Stimulated activated CD8-positive, alpha-beta memory T cell treated with anti-CD3 and anti-CD28 coated beads, Interleukin-7, amount 100 ng/mL, for 4 hours (primary cell): ENCODE measurements around the gene CFDP1.

Source experiments
- DNase-seq, 2 donors: peaks; one replicate each; pipeline ENCODE4 v3.0.0-alpha.2; 2020; ENCODE audit warnings: low read depth in 2 of 2

Gene CFDP1

GRCh38 chr16:75319513-75320411, 113.5 kb downstream of the CFDP1 start:
- DNase-seq, result no peak

- no peak for DNase-seq
Observed at GRCh38 chr16:75318737-75319136, 114.6 kb downstream of the CFDP1 start.

- DNase-seq, result no peak
Observed at GRCh38 chr16:75317532-75317931, 115.8 kb downstream of the CFDP1 start.

DNA sequence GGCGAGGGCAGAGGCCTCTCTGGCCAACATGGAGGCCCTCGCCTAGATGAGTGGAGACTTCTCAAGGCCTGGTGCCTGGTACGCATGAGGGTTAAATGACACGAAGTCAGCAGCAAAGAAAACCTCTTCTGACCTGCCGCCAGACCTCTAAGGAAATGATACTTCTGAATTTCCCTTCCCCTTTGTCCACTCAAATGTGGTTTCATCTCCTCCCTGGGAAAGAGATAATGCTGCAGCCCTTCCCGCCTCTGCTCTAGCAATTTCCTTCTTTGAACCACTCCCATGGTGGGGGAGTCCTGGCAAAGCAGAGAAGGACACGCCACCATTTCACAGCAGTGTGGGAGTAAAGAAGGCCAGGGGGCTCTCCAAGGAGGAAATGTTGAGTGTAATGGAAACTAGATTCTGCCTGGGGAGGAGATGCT, 116.2 kb downstream of the CFDP1 start:
- no peak for DNase-seq

GRCh38 chr16:75315539-75316306, 117.6 kb downstream of the CFDP1 start:
- DNase-seq, result no peak

DNA sequence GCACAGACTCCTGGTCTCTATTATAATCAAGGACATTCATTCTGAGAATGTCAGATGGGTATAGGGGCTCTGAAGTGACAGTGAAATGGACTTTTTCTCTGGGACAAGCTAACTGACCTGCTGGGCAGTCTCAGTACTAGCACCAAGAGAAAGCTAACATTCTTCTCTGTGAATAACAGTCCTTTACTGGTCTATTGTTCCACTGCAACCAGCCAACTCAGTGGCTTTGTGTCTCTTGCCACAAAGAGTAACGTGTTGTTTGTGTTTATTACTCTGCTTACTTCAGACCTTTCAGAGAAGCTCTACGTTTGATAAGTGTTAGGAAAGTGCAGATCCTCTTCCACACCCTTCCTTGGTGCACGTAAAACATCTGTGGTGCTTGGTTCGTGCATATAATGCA, 120.4 kb downstream of the CFDP1 start:
- DNase-seq, result no peak

DNA sequence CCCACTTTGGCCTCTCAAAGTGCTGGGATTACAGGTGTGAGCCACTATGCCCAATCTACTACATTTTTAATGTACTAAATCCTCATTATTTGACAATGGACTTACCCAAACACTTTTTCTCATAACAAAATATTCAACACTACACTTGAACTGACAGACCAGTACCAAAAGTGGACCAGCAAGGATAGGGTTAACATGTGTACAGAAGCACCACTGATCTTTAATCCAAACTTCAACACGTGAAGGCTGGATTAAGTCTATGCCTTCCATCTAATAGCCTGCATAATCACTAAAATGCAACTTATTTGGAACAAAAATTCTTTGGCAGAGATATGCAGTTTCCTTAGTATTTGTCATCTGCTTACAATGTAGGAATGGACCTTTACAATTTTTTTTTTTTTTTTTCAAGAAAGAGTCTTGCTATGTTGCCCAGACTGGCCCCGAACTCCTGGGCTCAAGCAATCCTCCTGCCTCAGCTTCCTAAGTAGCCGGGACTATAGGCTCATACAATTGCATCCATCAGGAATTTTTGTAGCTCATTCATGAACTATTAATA, 121.8 kb downstream of the CFDP1 start:
- DNase-seq, result no peak

DNA sequence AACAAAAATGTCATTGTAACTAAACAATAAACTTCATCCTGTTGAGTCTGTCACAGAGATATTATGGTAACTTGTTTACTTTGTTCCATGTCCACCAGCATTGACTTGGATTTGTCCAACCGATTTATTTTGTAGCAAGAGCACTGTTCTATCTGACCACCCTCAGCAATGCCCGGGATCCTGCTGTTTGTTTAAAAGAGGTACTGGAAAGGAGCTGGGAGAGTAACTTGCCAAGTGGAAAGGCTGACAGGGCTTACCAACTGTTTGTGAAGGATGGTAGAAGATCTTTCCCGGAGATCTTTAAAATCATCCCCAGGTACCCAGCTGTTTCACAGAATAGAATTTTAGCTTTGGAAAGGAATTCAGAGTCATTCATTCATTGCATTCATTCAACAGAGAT, 122.8 kb downstream of the CFDP1 start:
- DNase-seq, result no peak

DNA sequence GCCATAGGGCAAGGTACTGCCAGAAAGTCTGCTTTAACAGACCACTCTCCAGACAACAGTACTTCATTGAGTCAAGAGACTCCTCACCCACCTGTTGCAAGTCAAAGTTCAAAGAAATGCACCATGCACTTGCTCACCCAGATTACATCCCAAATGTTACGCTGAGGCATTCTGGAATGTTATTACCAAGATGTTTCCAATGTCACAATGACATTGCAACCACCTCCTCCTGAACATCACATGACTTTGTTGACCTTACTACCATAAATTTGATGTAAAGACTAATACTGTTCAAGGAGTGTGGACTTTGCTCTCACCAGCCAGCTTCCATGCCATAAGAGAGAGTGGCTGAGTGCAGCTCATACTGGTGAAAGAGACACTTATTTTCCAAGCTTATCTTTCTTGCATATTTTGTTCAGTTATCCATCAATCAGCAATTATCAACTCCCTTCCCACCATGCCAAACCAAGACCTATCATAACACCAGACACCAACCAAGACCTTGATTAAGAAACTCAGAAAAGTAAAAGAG, 123.3 kb downstream of the CFDP1 start:
- DNase-seq, result no peak

- no peak for DNase-seq
Observed at GRCh38 chr16:75309156-75309555, 124.1 kb downstream of the CFDP1 start.

DNA sequence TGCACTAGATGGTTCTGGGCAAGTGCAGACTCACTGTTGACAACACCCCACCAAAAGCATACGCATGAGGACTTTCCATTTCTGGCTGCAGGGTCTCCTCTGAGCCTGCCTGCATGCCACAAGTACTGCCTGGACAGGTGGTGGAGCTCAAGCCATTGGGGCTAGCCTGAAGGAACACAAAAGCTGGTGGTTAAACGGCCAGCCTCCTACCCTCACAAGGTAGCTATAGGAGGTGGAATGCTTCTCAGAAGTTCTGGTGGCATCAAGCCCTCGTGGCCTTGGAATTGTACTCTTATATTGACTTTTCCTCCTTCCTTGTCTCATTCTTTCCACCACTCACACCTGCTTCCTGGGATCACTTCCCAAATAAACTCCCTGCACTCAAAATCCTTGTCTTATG, 125.3 kb downstream of the CFDP1 start:
- DNase-seq, result no peak

- DNase-seq, result no peak
Observed at GRCh38 chr16:75307506-75307905, 125.8 kb downstream of the CFDP1 start.

- DNase-seq, result no peak
Observed at GRCh38 chr16:75306099-75306762, 127.1 kb downstream of the CFDP1 start.

DNA sequence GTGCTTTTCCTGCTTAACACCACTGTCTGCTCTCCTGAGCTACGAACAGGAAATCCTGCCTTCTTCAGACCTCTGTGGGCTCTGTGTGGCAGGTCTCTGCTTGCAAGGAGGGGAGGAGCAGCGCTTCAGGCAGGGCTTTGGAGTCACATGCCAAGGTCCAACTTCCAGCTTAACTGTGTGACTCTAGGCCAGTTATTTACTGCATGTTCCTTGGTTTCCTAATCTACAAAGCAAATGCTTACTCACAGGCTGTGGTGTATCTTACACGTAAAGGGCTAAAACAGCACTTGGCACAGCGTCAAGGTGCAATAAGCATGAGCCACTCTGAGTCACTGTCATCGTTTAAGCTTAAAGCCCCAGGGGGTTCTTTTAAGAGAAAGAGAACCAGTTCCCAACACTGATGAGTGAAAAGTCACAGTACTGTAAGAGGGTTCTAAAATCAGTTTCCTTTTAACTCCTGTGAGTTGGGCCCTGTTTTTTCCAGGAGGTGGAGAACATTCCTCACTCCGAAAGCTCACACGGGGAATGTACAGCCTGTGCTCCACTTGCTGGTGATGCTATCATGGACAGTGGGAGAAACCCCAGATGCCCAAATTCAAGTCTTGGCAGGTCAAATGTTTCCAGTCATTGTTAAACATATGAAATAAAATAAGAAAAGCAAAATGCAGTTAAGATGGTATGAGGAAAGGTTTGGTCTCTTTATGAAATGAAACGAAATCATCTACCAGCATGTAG, 127.8 kb downstream of the CFDP1 start:
- DNase-seq, result peak; percentile 18 to 23

DNA sequence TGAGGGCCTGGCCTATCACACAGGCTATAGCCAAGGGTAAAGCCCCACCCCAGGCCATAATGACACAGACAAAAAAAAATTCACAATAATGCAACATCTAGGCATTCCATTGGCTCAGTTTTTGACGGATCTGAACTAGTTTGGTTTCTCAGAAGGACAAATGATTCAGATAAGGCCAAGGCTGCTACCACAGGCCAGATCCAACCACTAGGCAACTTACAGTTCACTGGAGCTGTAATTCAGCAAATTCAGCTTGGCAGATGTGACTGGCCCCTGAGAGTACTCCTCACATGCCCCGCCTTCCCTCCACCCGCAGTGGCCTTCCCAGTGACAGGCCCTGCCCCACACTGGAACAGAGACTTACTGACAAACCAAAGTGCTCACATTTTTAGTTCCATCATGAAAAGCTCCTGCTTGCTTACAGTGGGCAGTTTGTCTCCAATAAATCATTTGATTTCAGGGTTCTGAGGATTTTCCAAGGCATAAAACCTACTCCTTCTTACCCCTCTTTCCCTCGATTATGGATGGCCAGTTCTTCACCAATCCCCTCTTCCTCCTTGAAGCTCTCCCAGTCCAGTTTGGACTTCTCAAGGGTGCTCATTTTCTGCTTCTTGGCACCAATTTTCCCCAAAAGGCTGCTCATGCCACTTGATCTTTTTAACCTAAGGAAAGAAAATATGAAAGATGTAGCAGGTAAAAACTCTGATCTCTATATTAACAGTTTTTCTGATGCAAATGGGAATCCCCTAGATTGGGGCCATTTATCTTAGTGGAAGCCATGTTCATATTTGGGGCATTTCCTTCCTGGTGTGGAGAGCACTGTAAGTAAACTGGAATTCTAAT, 128.6 kb downstream of the CFDP1 start:
- no peak for DNase-seq

DNA sequence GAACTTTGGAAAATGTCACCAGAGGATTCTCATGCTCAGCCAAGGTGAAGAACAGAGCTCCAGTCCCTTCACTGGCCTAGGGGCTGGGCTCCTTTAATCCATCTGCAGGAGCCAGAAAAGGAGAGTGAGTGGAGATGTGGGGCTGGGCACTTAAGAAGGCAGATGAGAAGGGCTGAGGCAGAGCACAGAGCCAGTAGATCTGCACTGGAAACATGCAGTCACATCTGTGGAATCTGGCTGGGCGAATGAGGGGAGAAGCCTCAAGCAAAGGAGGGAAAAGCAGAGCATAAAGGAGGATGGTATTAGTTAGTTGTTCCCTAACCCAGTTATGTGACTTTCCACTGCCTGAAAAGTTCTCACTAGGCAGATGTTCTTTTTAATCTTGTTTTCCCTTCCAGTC, 131.5 kb downstream of the CFDP1 start:
- no peak for DNase-seq

DNA sequence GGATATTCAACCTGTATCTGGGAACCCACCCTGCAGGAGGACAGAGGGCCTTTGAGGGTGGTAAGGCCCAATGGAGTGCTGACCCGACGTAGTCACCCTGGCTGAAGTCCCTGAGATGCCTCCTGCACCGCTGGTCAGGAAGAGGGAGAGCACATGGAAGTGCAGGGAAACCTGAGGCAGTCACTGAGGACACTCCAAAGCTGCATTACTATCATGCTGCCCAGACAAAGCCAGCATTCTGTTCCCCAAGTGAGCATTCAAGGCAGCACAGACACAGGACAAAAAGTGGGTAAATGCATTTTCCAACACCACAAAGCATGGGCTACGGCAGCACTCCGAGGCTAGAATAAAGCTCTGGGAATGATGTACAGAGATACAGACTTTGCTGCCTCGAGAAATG, 135.0 kb downstream of the CFDP1 start:
- no peak for DNase-seq

DNA sequence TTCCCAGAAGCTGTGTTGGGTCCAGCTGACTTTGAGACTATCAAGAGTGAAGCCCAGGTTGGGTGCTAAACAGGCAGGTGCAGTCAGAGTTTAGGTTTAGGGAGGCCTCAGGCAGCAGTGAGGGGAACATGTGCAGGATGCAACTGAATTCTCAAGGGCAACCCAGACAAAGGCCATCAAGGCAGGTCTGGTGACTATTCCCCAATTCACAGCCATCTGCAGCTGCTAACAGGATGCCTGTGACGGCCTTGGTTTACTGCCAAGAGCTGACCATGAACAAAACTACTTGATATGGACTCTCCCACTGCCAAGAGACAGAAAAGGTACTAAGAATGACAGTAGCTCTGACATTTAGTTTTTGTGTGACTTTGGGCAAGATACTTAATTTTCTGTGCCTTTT, 136.7 kb downstream of the CFDP1 start:
- no peak for DNase-seq

GRCh38 chr16:75294773-75295459, 138.4 kb downstream of the CFDP1 start:
- no peak for DNase-seq

DNA sequence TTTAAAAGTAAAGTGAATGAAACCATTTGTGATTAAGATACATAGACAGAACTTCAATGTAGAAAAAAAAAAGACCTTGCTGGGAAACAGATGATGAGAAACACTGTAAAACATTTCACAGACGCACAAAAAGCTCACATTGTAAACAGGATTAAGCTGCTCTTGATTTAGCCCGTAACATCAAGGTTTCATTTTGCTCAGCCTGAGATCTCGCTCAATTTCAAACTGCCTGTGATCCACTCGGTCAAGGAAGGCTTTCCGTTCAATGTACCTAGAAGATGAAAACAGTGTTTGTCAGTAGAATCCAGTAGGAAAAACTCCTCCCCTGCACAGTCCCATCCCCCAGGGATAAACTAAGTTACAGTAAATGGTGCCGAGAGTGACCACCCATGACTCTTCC, 139.5 kb downstream of the CFDP1 start:
- no peak for DNase-seq
